Liver (tissue), 9 donors: Measurements from ENCODE around the gene FAM53C. TPM values are rescaled to one million over a fixed set of nuclear protein-coding genes. Genes with fewer than 3 reads are reported as not detected.

Source experiments
- DNase-seq: peaks from one replicate; pipeline ENCODE4 v3.0.0-alpha.2; 2017; ENCODE audit warnings: low spot score
- H3K27ac ChIP-seq, 2 donors: one replicate each; pipeline ENCODE4 v1.7.0; 2013; ENCODE audit warnings: inconsistent platforms in 2 of 2, low read length in 2 of 2, control low read depth in 1 of 2, low read depth in 1 of 2, mild to moderate bottlenecking in 1 of 2
- H3K27me3 ChIP-seq, 4 donors: one replicate each; pipeline versions ENCODE4 v1.6.1 to v1.7.0; 2013; ENCODE audit warnings: low read length in 3 of 4, inconsistent platforms in 1 of 4, mild to moderate bottlenecking in 1 of 4, moderate library complexity in 1 of 4; ENCODE audit not compliant: control insufficient read depth in 4 of 4, insufficient read depth in 4 of 4
- H3K36me3 ChIP-seq, 4 donors: one replicate each; pipeline versions ENCODE4 v1.6.1 to v1.7.0; 2013; ENCODE audit warnings: low read length in 3 of 4, mild to moderate bottlenecking in 3 of 4, low read depth in 1 of 4, moderate library complexity in 1 of 4; ENCODE audit not compliant: control insufficient read depth in 4 of 4, insufficient read depth in 3 of 4
- H3K4me1 ChIP-seq, 4 donors: one replicate each; pipeline versions ENCODE4 v1.6.1 to v1.7.0; 2013; ENCODE audit warnings: low read length in 3 of 4, mild to moderate bottlenecking in 3 of 4, moderate library complexity in 1 of 4; ENCODE audit not compliant: control insufficient read depth in 4 of 4, insufficient read depth in 4 of 4
- H3K4me3 ChIP-seq, 3 donors: one replicate each; pipeline versions ENCODE4 v1.6.1 to v1.7.0; 2013; ENCODE audit warnings: low read length in 3 of 3, control low read depth in 1 of 3, low read depth in 1 of 3, mild to moderate bottlenecking in 1 of 3
- H3K9ac ChIP-seq, 2 donors: one replicate each; pipeline ENCODE4 v1.7.0; 2013; ENCODE audit warnings: low read length in 2 of 2, mild to moderate bottlenecking in 2 of 2, moderate library complexity in 2 of 2, control low read depth in 1 of 2, low read depth in 1 of 2
- H3K9me3 ChIP-seq, 4 donors: one replicate each; pipeline versions ENCODE4 v1.6.1 to v1.7.0; 2013; ENCODE audit warnings: low read length in 3 of 4; ENCODE audit not compliant: control insufficient read depth in 4 of 4
- EGR1 ChIP-seq, 2 donors: IDR thresholded peaks; 2 replicates each; pipeline ENCODE4 v1.6.1; 2016 to 2018; ENCODE audit warnings: antibody characterized with exemption in 2 of 2, low read depth in 2 of 2
- FOXA1 ChIP-seq: IDR thresholded peaks from 2 replicates; pipeline ENCODE4 v1.6.1; 2016; ENCODE audit warnings: antibody characterized with exemption
- FOXA2 ChIP-seq: IDR thresholded peaks from 2 replicates; pipeline ENCODE4 v1.6.1; 2016; ENCODE audit warnings: antibody characterized with exemption
- GABPA ChIP-seq, 2 donors: IDR thresholded peaks in 1 of 2; conservative IDR thresholded peaks in 1 of 2; 2 replicates each; pipeline ENCODE4 v1.6.1; 2016; ENCODE audit warnings: antibody characterized with exemption in 2 of 2, mild to moderate bottlenecking in 1 of 2, moderate library complexity in 1 of 2
- HNF4A ChIP-seq, 2 donors: conservative IDR thresholded peaks; 2 replicates each; pipeline ENCODE4 v1.6.1; 2016; ENCODE audit warnings: antibody characterized with exemption in 2 of 2, mild to moderate bottlenecking in 2 of 2
- HNF4G ChIP-seq: IDR thresholded peaks from 2 replicates; pipeline ENCODE4 v1.6.1; 2016; ENCODE audit warnings: antibody characterized with exemption
- JUND ChIP-seq, 2 donors: IDR thresholded peaks; 2 replicates each; pipeline ENCODE4 v1.6.1; 2016; ENCODE audit warnings: antibody characterized with exemption in 2 of 2
- NR2F2 ChIP-seq: IDR thresholded peaks from 2 replicates; pipeline ENCODE4 v1.6.1; 2016; ENCODE audit warnings: antibody characterized with exemption
- RAD21 ChIP-seq, 2 donors: IDR thresholded peaks; 2 replicates each; pipeline ENCODE4 v1.6.1; 2016; ENCODE audit warnings: antibody characterized with exemption in 2 of 2, mild to moderate bottlenecking in 2 of 2
- REST ChIP-seq: IDR thresholded peaks from 2 replicates; pipeline ENCODE4 v1.6.1; 2016; ENCODE audit warnings: antibody characterized with exemption, mild to moderate bottlenecking
- RXRA ChIP-seq, 2 donors: IDR thresholded peaks; 2 replicates each; pipeline ENCODE4 v1.6.1; 2017 to 2018; ENCODE audit warnings: antibody characterized with exemption in 2 of 2, mild to moderate bottlenecking in 1 of 2
- SP1 ChIP-seq: IDR thresholded peaks from 2 replicates; pipeline ENCODE4 v1.6.1; 2018; ENCODE audit warnings: antibody characterized with exemption, mild to moderate bottlenecking
- TAF1 ChIP-seq: conservative IDR thresholded peaks from 2 replicates; pipeline ENCODE4 v1.6.1; 2016; ENCODE audit warnings: antibody characterized with exemption, mild to moderate bottlenecking
- YY1 ChIP-seq: IDR thresholded peaks from 2 replicates; pipeline ENCODE4 v1.6.1; 2016; ENCODE audit warnings: antibody characterized with exemption, mild to moderate bottlenecking
- WGBS: extraction: QIAGEN DNeasy Blood & Tissue Kit; methylation state at CpG from one replicate; pipeline ENCODE4 v1.1.7; 2013; 5-methylcytosine and 5-hydroxymethylcytosine counted together
- polyA plus RNA-seq, 2 donors: library from polyadenylated mRNA; stranded (reverse) in 1 of 2; unstranded in 1 of 2; fragments of 200-250 nt in 1 of 2; fragments of >200 nt in 1 of 2; fragmentation: Nextera tagmentation in 1 of 2; extraction: Ambion mirVana in 1 of 2; gene quantifications; one replicate each; pipeline versions ENCODE4 v1.2.1 to v1.2.3, GENCODE V29; 2013 to 2015
- total RNA-seq, 2 donors: library from RNA; depleted of rRNA; stranded (reverse); fragments of >200 nt; gene quantifications; one replicate each; pipeline ENCODE4 v1.2.3, GENCODE V29; 2014
- TF ChIP-seq, protein P1 (sequence below): IDR thresholded peaks from 2 replicates; pipeline ENCODE4 v1.6.1; 2016; ENCODE audit warnings: antibody characterized with exemption
- TF ChIP-seq, protein P2 (sequence below): fragments of 150-350 bp; IDR thresholded peaks from 2 replicates; pipeline ENCODE4 v1.5.1; 2017; ENCODE audit warnings: improper control_type of control experiment, low read depth, low read length; ENCODE audit not compliant: missing input control
- TF ChIP-seq, protein P3 (sequence below): IDR thresholded peaks from 2 replicates; pipeline ENCODE4 v1.6.1; 2016; ENCODE audit warnings: antibody characterized with exemption
- TF ChIP-seq, protein P4 (sequence below): IDR thresholded peaks from 2 replicates; pipeline ENCODE4 v1.6.1; 2016; ENCODE audit warnings: antibody characterized with exemption
- donor health status: healthy.
- donor health status: healthy.
- donor health status: healthy.
- donor health status: healthy.
- donor health status: healthy.

FAM53C gene
- total and polyA plus RNA-seq, 4 donors, result 4.2 to 16.9 (median 8.9) TPM

GRCh38 chr5:138346889-138347288, 8.8 kb downstream of the FAM53C start:
- H3K9ac ChIP-seq, result no peak overlapping the region
- no peak overlapping the region for H3K4me3 ChIP-seq
- peaks cover 14 to 37% (median 25%) of the 10 kb centered on the region in 4 donors for H3K36me3 ChIP-seq
- no peak overlapping the region for H3K27ac ChIP-seq
- no peaks in the 10 kb centered on the region for H3K4me1 ChIP-seq
- DNase-seq, result no peak
- H3K9me3 ChIP-seq, result no peaks in the 10 kb centered on the region
- H3K27me3 ChIP-seq, result no peaks in the 10 kb centered on the region
- WGBS, result 97% methylated on average over 14 of the region's 14 CpGs
- TF ChIP-seq JUND (IDR thresholded peaks at IDR 0.05), result no peak
- no peak for TF ChIP-seq HNF4G
- TF ChIP-seq RAD21 (IDR thresholded peaks at IDR 0.05), result no peak
- TF ChIP-seq YY1, result no peak
- TF ChIP-seq, protein P1, sequence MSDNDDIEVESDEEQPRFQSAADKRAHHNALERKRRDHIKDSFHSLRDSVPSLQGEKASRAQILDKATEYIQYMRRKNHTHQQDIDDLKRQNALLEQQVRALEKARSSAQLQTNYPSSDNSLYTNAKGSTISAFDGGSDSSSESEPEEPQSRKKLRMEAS, result no peak
- no peak for TF ChIP-seq GABPA (IDR thresholded peaks at IDR 0.05 in 1 of 2, conservative IDR thresholded peaks at IDR 0.05 in 1 of 2)
- TF ChIP-seq, protein P2, sequence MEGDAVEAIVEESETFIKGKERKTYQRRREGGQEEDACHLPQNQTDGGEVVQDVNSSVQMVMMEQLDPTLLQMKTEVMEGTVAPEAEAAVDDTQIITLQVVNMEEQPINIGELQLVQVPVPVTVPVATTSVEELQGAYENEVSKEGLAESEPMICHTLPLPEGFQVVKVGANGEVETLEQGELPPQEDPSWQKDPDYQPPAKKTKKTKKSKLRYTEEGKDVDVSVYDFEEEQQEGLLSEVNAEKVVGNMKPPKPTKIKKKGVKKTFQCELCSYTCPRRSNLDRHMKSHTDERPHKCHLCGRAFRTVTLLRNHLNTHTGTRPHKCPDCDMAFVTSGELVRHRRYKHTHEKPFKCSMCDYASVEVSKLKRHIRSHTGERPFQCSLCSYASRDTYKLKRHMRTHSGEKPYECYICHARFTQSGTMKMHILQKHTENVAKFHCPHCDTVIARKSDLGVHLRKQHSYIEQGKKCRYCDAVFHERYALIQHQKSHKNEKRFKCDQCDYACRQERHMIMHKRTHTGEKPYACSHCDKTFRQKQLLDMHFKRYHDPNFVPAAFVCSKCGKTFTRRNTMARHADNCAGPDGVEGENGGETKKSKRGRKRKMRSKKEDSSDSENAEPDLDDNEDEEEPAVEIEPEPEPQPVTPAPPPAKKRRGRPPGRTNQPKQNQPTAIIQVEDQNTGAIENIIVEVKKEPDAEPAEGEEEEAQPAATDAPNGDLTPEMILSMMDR, result no peak
- TF ChIP-seq RXRA (IDR thresholded peaks at IDR 0.05), result no peak
- TF ChIP-seq HNF4A (conservative IDR thresholded peaks at IDR 0.05), result no peak
- no peak for TF ChIP-seq NR2F2
- TF ChIP-seq FOXA1, result no peak
- no peak for TF ChIP-seq FOXA2
- TF ChIP-seq SP1, result no peak
- TF ChIP-seq, protein P3, sequence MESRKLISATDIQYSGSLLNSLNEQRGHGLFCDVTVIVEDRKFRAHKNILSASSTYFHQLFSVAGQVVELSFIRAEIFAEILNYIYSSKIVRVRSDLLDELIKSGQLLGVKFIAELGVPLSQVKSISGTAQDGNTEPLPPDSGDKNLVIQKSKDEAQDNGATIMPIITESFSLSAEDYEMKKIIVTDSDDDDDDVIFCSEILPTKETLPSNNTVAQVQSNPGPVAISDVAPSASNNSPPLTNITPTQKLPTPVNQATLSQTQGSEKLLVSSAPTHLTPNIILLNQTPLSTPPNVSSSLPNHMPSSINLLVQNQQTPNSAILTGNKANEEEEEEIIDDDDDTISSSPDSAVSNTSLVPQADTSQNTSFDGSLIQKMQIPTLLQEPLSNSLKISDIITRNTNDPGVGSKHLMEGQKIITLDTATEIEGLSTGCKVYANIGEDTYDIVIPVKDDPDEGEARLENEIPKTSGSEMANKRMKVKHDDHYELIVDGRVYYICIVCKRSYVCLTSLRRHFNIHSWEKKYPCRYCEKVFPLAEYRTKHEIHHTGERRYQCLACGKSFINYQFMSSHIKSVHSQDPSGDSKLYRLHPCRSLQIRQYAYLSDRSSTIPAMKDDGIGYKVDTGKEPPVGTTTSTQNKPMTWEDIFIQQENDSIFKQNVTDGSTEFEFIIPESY, result no peak
- TF ChIP-seq REST, result no peak
- no peak for TF ChIP-seq TAF1
- TF ChIP-seq, protein P4, sequence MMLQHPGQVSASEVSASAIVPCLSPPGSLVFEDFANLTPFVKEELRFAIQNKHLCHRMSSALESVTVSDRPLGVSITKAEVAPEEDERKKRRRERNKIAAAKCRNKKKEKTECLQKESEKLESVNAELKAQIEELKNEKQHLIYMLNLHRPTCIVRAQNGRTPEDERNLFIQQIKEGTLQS, result no peak
- no peak for TF ChIP-seq EGR1 (IDR thresholded peaks at IDR 0.05; ENCODE audit: low read depth in 2 of 2)
